Activated CD4-positive, CD25-positive, alpha-beta regulatory T cell treated with anti-CD3 and anti-CD28 coated beads, Interleukin-2, amount 50 U/mL, for 24 hours (primary cell): ENCODE data around the gene EPHA4.

Source experiments
- ATAC-seq, 2 donors: fragments of 150-1000 bp; cut with Tn5 transposase; one replicate each; pipeline ENCODE4 v1.10.0; 2021; ENCODE audit warnings: mild to moderate bottlenecking in 1 of 2, moderate library complexity in 1 of 2

The EPHA4 gene

GRCh38 chr2:221389421-221389820 lies 182.7 kb downstream of the EPHA4 start:
- no peak for ATAC-seq

- ATAC-seq: no peak
Measured at GRCh38 chr2:221388891-221389290, 183.2 kb downstream of the EPHA4 start.

DNA sequence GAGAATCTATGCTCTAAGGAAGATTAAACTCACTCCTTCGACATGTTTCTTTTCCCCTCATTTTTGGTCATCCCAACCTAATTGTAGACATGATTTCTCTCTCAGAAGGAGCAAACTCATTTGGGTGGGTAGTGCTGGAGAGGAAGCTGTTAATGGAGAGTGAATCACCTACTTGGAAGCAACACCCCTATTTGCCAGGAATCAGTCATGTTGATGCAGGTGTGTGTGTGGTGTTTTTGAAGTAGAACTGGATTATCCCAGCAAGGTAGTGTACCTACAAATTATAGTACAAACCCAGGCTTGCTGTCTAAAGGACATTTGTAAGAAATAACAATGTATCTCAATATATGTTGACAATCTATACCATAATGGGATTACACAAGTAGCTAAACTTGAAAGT lies 186.4 kb downstream of the EPHA4 start:
- no peak for ATAC-seq

DNA sequence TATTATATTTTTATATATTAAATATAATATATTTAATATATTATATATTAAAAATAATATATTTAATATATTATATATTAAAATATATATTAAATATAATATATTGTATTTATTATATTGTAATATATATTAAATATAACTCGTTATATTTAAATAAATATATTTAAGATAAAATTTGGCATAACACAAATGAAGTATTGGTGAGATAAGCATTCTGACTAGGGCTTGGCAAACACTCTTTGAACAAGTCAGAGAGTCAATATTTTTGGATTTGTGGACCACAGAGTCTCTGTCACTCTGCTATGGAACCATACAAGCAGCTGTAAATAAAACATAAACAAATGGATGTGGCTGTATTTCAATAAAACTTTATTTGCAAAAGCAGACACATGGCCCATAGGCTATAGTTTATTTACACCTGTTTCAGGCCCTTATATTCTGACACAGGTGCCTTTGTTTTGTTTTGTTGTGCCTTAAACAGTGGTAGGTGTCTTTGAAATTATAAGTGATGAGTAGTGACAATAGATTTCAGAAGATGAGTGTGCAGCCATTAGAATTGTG lies 190.1 kb downstream of the EPHA4 start:
- ATAC-seq: no peak

DNA sequence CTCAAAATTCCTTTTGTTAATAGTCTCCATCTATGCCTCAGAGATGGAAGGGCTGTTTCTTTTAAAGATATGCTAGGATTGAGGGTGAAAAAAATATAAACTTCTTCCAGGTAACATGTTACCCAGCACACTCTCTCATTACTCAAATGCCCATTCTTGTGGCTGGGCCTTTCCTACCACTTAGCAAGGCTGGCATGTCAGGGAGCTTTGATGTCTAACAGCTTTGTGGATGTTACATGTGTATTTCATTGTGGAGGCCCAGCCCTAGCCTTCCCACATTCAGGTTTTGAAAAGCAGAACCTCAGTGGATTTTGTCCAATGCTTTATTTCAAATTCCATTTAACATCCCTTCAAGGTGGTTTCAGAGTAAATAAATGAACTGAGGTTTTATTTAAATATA lies 191.4 kb downstream of the EPHA4 start:
- ATAC-seq: no peak

DNA sequence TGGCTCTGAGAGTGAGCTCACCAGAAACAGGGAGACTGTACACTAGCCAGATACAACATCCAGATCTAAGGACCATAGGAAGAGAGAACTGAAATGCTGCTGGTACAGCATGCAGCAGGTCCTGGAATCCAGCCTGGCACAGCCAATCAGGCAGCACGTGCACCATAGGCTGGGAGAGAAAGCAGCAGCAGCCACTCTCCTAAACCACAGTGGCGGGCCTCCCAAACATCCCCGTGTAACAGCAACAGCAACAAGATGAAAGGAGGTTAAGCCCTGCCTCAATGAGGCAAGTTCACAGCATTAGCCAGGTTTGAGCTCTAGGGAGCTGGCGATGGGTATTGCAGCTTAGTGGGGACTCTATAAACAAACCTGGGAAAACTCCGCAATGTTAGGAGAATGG lies 192.0 kb downstream of the EPHA4 start:
- no peak for ATAC-seq

DNA sequence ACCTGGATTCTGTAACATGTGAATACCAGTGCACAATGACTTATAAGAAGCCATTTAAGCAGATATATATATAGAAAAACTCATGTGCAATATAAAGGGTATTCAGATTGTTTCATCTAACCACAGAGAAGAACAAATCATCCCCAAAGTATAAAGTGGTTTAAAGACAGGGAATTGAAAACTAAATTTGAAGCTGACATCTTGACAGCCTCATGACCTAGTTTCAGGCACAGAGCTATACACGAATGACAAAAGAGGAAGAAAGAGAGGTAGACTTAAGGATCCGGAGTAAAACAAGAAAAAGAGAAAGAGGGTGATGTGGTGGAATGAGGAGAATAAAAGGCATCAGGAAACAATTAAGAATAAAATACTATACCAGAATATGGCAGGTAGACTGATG lies 194.5 kb downstream of the EPHA4 start:
- ATAC-seq: no peak

DNA sequence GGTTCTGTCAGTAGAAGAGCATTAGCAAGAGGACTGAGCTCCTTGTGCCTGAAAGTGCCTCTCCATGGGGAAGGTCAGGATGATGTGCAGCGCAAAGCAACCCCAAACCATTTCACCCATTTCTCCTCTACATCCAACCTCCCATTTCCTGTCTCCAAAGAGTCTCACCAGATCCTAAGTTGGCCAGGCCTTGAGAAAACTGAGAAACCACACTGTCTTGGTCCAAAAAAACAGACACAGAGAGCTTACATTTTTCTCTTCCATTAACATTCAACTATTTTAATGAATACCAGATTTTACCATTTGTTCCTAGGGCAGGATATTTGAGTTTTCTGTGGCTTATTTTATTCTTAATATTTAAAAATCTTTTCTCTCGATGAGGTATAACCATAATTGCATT lies 195.0 kb downstream of the EPHA4 start:
- no peak for ATAC-seq

- no peak for ATAC-seq
Measured at GRCh38 chr2:221374234-221374633, 197.9 kb downstream of the EPHA4 start.

DNA sequence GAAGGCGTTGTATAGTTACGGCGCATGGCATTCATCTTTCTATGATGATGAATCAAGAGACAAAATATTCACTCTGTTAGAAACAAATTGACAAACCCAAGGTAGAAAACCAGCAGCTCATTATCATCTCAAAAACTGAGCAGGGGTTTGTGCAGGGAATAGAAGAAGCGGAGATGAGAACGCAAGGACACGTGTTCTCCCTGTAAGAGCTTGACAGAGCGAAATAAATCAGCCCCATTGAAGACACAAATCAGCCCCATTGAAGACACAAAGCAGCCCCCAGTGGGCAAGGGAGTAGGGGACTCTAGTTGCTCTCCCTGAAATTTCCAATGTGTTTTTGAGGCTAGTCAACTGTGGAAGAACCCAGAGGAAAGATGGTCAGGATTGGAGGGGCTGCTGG lies 199.2 kb downstream of the EPHA4 start:
- no peak for ATAC-seq

DNA sequence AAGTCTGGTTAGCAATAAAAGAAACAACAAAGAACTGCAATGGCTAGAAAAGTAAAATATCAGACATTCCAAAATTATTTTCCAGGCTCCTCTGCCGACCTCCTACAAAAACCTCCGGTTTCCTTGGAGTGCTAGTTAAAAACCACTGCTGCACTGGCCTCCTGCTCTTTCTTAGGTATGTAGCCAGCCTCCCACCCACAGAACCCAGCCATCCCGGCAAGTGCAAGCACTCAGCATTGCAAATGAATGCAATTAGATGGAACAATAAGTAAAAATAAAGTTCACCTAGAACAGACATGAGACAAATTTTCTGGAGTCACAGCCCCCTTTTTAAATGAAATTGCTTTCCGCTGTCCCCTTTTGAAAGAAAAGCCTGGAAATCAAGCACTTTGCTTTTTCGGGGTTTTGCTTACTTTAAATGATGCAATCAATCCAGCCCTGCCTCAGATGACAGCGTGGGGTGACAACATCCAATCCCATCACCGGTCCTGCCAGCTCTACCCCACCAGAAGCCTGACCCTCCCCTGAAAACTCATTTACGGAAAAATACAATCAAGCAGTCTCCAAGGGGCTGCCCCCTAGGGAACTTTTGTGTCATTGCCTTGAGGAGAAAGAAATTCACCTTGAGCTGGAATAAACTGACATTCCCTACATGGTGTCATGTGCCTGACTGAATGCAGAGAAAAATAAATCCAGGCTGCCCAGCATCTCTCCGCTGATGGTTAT lies 199.8 kb downstream of the EPHA4 start:
- ATAC-seq: no peak

- ATAC-seq: no peak
Measured at GRCh38 chr2:221371347-221371746, 200.8 kb downstream of the EPHA4 start.

DNA sequence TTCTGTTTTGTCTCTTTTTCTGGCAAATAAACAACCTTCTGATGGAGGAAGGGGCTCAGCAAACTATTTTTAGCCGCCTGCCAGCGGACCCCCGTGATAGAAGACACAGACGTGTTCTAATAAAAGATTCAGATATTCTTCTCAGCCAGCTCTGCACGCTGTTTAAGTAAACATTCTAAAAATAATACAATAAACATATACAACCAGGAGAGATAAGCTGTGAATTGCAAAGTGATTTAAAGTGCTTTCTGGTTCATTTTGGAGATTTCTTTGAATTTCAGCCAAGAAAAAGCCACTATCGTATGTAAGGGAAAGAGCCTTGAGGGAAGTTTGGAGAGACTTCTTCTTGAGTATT lies 201.3 kb downstream of the EPHA4 start:
- no peak for ATAC-seq

DNA sequence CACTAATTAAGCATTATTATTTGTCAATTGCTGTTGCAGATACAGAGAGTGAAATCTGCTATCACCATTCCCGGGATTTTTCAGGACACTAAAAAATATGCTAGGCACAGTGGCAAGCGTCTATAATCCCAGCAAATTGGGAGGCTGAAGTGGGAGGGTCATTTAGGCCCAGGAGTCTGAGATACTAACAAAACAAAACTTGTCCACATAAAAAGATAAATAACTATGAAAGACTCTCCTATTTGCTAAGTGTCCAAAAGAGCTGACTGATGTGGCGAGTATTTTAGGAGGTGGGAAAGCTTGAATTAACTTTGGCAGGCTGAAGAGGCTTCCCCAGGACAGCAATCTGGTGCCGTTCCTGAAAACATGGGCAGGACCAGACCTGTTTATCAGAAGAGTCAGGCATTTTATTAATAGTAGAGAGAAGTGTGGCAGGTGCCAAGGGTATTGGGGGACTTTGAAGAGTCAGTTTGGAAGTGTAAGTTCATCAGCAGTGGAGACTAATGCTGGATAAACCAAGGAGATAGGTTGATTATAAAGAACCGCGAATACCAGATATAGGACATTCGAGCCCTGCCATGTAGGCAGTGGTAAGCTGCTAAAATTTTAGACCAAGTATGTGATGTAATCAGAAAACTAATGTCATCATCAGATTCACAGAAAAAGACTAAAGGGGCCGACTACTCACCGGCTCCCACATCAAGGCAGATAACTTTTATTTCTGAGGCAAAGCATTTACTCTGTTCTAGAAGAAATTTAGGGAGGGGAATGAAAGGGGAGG lies 201.8 kb downstream of the EPHA4 start:
- no peak for ATAC-seq
